T47D (cell line): Measurements from ENCODE around the gene ARHGEF26.
A peak's percentile ranks its signal among the peaks of the same experiment; 100 is the strongest.

ENCODE experiments used
- DNase-seq, 2 experiments: peaks; one replicate each; pipeline versions ENCODE4 v3.0.0 to v3.0.0-alpha.2; 2011 to 2012; ENCODE audit warnings: low read depth in 1 of 2, low spot score in 1 of 2
- JUND ChIP-seq: IDR thresholded peaks from 2 replicates; pipeline ENCODE4 v1.6.1; 2012; ENCODE audit warnings: low read depth
- in situ Hi-C: cut with HindIII; loops from 2 replicates; pipeline ENCODE4 v1.10.0; 2016; ENCODE audit warnings: low sequenced_read_pairs, low pct_unique_long_range_greater_than_20kb

The ARHGEF26 gene

DNA sequence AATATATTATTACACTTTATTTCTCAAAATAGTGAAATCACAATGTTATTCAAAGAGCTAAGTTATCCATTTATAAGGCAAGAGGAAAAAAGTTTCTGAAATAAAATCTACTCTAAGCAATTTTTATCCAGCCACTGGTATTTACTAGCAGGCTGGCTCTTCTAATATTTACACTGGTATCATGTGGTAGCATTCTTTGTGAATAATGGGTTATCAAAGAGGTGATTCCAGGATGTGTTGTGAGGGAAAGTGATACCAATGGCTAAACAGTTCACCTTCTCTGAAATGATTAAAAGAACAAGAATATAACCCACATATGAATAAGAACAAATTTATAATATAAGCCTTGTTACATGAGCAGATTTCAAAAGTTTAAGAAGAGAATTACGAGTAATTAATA, 159.0 kb downstream of the ARHGEF26 start:
- no peak for TF ChIP-seq JUND
- no peak for DNase-seq
- in situ Hi-C loops: no loop called here

DNA sequence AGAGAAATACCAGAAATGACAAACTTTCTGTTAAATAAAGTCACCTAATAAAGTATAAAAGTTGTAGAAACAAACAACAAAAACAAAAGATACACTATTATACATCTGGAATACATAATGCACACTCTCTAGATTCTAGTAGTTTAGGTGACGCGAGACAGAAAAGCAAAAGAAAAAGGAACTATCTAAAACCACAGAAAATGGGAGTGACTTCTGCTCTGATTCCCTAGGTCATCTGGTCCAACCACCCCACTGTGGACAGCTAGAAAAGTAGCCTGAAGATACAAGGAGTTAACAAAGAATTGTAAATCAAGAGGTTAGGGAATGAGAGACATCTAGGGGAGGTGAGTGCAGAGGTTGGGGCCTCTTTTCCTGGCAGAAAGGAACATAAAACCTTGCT, 164.0 kb downstream of the ARHGEF26 start:
- in situ Hi-C loops: no loop called here
- TF ChIP-seq JUND: no peak

DNA sequence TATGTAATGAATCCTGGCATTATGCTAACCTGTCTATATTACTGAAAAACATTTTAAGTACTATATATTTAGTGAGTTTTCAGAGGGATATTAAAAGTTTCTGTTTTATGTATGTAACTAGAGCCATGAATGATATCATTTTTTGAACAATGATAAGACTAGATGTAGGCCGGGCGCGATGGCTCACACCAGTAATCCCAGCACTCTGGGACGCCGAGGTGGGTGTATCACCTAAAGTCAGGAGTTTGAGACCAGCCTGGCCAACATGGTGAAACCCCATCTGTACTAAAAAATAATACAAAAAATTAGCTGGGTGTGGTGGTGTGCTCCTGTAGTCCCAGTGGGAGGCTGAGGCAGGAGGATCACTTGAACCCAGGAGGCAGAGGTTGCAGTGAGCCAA, 169.0 kb downstream of the ARHGEF26 start:
- no peak for DNase-seq
- no peak for TF ChIP-seq JUND
- in situ Hi-C loops: no loop called here

More for the DNA sequence above, 164.0 kb downstream of the ARHGEF26 start:
- DNase-seq: no peak

DNA sequence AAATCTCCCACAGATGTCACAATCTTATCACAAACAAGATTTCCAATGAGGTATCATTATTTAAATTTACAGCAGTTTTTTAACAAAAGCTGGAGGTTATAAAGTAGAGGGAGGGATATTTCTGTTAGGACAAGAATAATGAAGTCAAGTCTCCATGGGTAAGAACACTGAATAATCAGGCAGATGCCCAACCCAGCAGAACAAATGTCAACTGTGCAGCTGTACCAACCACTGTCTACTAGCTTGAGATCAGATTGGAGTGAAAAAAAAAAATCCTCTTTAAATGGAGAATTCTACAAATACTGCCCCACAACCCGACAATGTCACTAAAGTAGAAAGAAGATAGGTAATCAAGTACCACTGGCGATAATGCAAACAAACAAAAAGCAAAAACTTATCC, 172.8 kb downstream of the ARHGEF26 start:
- no peak for DNase-seq
- TF ChIP-seq JUND: no peak
- in situ Hi-C loops: no loop called here

DNA sequence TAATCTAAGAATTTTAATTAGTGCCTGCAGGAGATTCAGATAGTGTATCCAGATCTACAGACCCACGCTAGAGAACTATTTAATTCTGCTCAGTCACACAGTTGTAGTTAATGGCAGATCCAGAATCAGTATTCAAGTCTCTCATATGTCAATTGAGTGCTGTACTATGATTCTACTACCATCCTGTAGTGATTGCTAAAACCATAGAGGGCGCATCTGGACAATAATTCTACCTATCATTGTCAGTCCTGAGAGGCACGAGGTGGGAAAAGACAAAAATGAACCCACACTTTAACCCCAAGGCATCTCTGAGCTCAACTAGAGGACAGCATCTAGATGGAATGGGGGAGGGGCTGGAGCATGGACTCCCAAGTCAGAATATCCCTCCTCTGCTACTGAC, 180.4 kb downstream of the ARHGEF26 start:
- DNase-seq: peak in 1 of 2 experiments; percentile 16
- in situ Hi-C loops: no loop called here
- no peak for TF ChIP-seq JUND

DNA sequence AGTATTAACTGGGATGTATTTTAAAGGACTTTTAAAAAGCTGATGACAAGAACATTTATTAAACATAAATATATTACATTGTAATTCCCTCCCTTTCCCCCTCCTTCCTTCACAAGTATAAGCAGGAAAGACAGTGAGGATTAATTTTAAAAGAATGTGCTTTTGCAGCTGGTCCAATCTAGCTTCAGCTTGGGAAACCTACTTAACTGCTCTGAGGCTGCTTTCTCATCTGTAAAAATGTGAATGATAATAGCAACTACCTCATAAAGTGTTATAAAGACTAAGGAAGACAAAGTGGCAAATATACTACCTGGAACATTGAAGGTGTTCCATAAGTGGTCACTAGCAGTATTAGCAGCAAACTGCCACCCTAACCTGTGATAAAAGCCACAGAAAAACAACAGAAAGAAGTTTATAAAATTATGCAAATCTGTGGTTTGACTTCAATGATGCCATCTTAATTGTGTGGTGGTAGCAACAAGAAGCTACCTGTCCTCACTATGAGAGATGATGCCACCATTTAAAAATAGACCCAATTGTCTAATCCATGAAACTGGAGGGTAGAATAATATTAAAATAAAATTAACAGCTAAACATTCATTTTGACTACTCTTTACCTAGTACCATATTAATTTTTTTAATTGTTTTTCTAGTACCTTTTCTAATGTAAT, 183.1 kb downstream of the ARHGEF26 start:
- in situ Hi-C loops: no loop called here

DNA sequence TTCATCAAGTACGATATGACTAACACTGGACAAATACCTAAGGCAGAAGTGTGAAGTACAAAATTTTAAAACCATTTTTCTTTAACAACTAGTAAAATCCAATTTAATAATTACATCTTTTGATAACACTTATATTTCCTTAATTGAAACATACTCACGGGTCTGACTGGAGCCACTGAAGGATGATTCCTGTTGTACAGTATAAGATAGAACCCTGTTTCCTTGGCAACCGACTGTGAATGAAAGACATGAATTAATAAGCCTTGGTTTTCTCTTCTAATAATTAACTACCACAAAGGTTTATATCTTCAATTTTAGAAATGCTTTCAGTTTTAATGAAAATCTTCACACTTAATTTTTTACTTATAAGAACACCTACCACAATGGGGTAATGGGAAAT, 183.7 kb downstream of the ARHGEF26 start:
- TF ChIP-seq JUND: no peak
- in situ Hi-C loops: no loop called here

More for the DNA sequence above, 183.1 kb downstream of the ARHGEF26 start:
- no peak for TF ChIP-seq JUND
- DNase-seq: no peak

DNA sequence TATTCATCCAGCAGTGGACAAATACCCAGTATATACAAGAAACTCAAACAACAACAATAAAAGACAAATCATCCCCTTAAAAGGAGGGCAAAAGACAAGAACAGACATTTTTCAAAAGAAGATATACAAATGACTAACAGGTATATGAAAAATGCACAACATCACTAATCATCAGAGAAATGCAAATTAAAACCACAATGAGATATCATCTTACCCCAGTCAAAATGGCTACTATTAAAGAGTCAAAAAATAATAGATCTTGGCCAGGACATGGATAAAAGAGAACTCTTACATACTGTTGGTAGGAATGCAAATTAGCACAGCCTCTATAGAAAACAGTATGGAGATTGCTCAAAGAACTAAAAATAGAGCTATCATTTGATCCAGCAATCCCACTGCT, 186.2 kb downstream of the ARHGEF26 start:
- TF ChIP-seq JUND: no peak
- DNase-seq: no peak
- in situ Hi-C loops: no loop called here

More for the DNA sequence above, 183.7 kb downstream of the ARHGEF26 start:
- no peak for DNase-seq
